Tibial nerve (tissue), 4 donors: ENCODE measurements around the gene HYDIN. TPM values are rescaled to one million over a fixed set of nuclear protein-coding genes. Genes with fewer than 3 reads are reported as not detected.
"Not testable (repeated sequence)": the region's sequence is repeated elsewhere in the genome, so short reads cannot be mapped to it uniquely, and the experiment has no call there.

ENCODE experiments used
- DNase-seq, 2 donors: peaks; one replicate each; pipeline ENCODE4 v3.0.0-alpha.2; 2019; ENCODE audit warnings: low spot score in 2 of 2
- H3K27ac ChIP-seq, 4 donors: fragments of 200-600 bp; sonication (generic) in 3 of 4; one replicate each; pipeline ENCODE4 v1.5.1; 2017 to 2019; ENCODE audit warnings: mild to moderate bottlenecking in 1 of 4
- H3K27me3 ChIP-seq, 2 donors: fragments of 200-600 bp; sonication (generic) in 1 of 2; one replicate each; pipeline versions ENCODE4 v1.5.1 to v1.6.0; 2017 to 2019
- H3K36me3 ChIP-seq, 3 donors: fragments of 200-600 bp; sonication (generic); one replicate each; pipeline ENCODE4 v1.5.1; 2018 to 2019
- H3K4me1 ChIP-seq, 4 donors: fragments of 200-600 bp; sonication (generic) in 3 of 4; one replicate each; pipeline ENCODE4 v1.5.1; 2017 to 2019
- H3K4me3 ChIP-seq, 4 donors: fragments of 200-600 bp; sonication (generic) in 3 of 4; one replicate each; pipeline ENCODE4 v1.5.1; 2017 to 2019; ENCODE audit warnings: mild to moderate bottlenecking in 1 of 4, moderate library complexity in 1 of 4
- H3K9me3 ChIP-seq, 4 donors: fragments of 200-600 bp; sonication (generic) in 3 of 4; one replicate each; pipeline ENCODE4 v1.5.1; 2017 to 2019
- WGBS, 2 donors: methylation state at CpG; one replicate each; pipeline ENCODE4 v1.1.5; 2018; 5-methylcytosine and 5-hydroxymethylcytosine counted together
- total RNA-seq, 4 donors: library from RNA; depleted of rRNA; stranded (reverse); fragments of >200 nt; gene quantifications; one replicate each; pipeline ENCODE4 v1.1.0, GENCODE V29; 2016

Gene HYDIN
- total RNA-seq, 4 donors from 2014 or later = 0.21 to 3.1 (median 0.91) TPM

DNA sequence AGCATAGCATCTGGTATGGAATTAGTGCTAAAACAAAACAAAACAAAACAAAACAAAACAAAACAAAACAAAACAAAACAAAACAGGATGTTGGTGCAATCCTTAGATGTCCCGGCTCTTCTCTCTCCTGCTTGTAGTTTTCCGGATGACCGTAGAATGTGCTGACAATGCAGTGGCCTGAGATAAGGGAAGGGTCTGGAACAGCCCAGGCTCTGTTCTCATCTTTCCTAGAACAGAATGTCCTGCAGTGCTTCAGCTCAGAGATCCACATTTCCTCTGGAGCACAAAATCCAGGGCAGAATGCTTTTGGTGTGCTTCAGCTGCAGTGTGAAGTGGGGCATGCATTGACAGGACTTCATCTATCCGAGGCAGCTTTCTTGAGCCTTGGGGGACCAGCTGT is 345.9 kb downstream of the HYDIN start:
- not testable (repeated sequence) for H3K36me3 ChIP-seq, H3K4me3 ChIP-seq, H3K27ac ChIP-seq, H3K27me3 ChIP-seq, DNase-seq, H3K4me1 ChIP-seq, H3K9me3 ChIP-seq
- WGBS, 2 donors = 74 to 89% methylated on average over 3 to 4 of the region's 4 CpGs

DNA sequence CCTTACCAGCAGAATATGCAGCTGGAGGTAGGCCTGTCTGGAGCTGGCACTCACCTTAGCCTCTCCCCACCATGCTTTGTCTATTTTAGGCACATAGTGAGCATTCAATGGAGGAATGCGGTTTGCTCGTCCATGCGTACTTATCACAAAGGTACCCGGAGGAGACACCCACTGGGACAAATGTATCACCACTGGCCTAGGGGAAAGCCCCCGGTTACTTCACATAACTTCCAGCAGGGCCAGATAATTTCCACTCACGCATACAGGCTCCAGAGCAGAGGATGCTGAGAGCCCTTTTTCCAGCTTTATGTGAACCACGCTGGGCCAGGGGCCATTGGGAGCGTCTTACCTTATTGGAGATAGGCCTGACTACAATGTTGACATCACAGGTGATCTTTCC is 348.2 kb downstream of the HYDIN start:
- 88% methylated on average over 6 of the region's 8 CpGs for WGBS, 2 donors

DNA sequence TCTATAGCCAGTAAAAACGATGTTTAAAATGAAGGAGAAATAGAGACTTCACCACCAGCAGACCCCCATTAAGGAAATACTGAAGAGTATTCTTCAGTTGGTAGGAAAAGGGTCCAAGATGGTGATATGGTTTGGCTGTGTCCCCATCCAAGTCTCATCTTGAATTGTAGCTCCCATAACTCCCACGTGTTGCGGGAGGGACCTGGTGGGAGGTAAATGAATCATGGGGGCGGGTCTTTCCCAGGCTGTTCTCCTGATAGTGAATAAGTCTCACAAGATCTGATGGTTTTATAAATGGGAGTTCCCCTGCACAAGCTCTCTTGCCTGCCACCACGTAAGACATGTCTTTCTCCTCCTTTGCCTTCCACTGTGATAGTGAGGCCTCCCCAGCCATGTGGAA is 352.6 kb downstream of the HYDIN start:
- not testable (repeated sequence) for H3K27ac ChIP-seq, H3K36me3 ChIP-seq, DNase-seq, H3K4me3 ChIP-seq, H3K4me1 ChIP-seq, H3K9me3 ChIP-seq, H3K27me3 ChIP-seq
- WGBS, 2 donors = 58 to 65% methylated on average over 4 to 5 of the region's 5 CpGs

More for the DNA sequence above, 348.2 kb downstream of the HYDIN start:
- H3K4me3 ChIP-seq, H3K9me3 ChIP-seq, H3K36me3 ChIP-seq, H3K27ac ChIP-seq, DNase-seq, H3K4me1 ChIP-seq, H3K27me3 ChIP-seq: not testable (repeated sequence)

DNA sequence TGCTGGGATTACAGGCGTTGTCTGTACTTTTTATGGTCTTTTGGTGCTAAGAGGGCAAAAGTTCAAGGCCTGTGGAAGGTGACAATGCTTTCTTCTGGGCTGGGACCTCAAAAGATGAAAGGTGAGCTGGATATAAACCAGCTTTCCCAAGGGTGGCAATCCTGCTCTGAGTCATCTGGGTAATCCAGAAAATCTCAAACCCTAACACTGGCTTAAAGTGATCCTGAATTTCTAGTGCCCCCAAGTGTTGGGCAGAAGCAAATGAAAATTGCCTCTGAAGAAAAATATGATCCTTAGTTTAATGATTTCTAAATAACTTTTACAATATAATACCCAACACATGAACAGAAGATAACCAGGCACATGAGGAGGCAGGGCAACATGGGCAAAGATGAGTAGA is 354.1 kb downstream of the HYDIN start:
- DNase-seq, H3K27ac ChIP-seq, H3K9me3 ChIP-seq, H3K4me1 ChIP-seq, H3K4me3 ChIP-seq, H3K27me3 ChIP-seq, H3K36me3 ChIP-seq: not testable (repeated sequence)
- no CpG with 5 or more reads among the region's 1 CpG for WGBS, 2 donors

DNA sequence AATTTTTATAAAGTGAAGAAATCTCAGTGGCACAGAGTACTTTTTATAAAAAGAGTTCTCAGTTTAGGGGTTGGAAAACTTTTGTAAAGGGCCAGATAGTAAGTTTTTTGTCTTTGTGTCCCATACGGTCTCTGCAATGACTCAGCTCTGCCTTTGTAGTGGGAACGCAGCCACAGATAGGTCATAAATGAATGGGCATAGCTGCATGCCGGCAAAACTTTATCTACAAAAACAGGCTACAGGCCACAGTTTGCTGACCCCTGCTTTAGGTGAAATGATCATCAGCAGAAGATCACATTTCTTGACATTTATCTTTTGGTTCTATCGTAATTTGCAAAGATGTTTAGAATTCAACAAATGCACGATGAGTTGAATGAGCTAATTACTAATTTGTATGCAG is 365.8 kb downstream of the HYDIN start:
- not testable (repeated sequence) for H3K36me3 ChIP-seq, H3K4me3 ChIP-seq, H3K27ac ChIP-seq, DNase-seq, H3K4me1 ChIP-seq, H3K27me3 ChIP-seq, H3K9me3 ChIP-seq
- WGBS, 2 donors = 52 to 60% methylated on average over 5 of the region's 5 CpGs

DNA sequence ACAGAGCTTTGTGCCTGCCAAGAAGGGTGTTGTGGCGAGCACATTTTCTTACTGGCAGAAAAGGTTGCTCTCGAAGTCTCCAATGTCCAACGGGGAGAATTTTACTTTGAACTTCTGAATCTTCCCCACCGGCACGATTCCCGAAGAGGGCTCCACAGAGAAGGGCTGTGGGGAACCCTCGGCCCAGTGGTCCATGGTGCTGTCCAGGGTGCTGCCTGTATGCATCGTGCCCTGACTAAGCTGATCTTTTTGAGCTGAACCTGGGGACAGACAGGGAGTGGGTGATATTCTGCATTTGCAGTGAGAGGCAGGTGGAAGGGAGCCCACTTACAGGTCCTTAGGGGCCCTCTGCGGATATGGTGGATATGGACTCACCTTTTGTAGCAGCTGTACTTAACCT is 368.5 kb downstream of the HYDIN start:
- WGBS, 2 donors = 46% methylated on average over 8 of the region's 9 CpGs; no CpG with 5 or more reads in 1 of the 2 donors
- DNase-seq, H3K27me3 ChIP-seq: not testable (repeated sequence)

DNA sequence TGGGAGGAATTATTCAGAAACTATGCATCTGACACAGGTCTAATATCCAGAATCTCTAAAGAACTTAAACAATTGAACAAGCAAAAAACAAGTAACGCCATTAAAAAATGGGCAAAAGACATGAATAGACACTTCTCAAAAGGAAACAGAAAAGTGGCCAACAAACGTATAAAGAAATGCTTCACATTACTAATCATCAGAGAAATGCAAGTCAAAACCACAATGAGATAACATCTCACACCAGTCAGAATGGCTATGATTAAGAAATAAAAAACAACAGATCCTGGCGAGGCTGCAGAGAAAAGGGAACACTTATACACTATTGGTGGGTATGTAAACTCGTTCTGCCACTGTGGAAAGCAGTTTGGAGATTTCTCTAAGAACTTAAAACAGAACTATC is 379.2 kb downstream of the HYDIN start:
- 58 to 61% methylated on average over 4 of the region's 4 CpGs for WGBS, 2 donors
- not testable (repeated sequence) for DNase-seq

More for the DNA sequence above, 368.5 kb downstream of the HYDIN start:
- not testable (repeated sequence) for H3K4me1 ChIP-seq, H3K27ac ChIP-seq, H3K4me3 ChIP-seq, H3K9me3 ChIP-seq, H3K36me3 ChIP-seq

DNA sequence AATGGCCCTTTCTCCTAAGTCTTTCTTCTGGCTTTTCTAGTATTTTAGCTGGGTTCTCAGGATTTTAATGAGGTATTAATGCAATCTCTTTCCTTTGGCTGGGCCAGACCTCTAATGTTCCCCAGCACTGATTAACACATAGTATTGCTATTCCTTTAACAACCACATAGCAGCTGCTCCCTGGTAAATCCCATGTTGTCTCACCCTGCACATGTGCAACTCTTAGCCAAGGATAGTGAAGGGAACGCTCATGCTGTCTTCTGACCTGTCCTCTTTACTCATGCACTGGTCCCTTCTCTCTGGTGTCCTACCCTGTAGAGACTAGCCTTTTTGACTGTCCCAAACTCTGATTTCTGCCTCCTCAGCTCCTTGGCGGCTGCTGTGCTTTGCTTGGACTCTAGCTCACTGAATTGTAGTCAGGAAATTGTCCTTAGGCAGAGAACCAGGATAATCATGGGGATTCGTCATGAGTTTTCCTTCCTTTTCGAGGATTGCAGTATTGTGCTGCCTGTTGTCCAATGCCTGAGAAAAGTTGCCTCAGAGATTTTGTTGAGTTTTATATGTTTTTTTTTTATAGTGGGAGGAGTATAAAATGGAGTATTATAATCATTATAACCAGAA is 406.9 kb downstream of the HYDIN start:
- H3K9me3 ChIP-seq, H3K36me3 ChIP-seq, H3K4me1 ChIP-seq, H3K27me3 ChIP-seq, H3K4me3 ChIP-seq, DNase-seq, H3K27ac ChIP-seq: not testable (repeated sequence)
- WGBS, 2 donors = 63 to 73% methylated on average over 3 of the region's 4 CpGs

More for the DNA sequence above, 379.2 kb downstream of the HYDIN start:
- H3K27ac ChIP-seq, H3K36me3 ChIP-seq, H3K9me3 ChIP-seq, H3K4me3 ChIP-seq, H3K27me3 ChIP-seq, H3K4me1 ChIP-seq: not testable (repeated sequence)

DNA sequence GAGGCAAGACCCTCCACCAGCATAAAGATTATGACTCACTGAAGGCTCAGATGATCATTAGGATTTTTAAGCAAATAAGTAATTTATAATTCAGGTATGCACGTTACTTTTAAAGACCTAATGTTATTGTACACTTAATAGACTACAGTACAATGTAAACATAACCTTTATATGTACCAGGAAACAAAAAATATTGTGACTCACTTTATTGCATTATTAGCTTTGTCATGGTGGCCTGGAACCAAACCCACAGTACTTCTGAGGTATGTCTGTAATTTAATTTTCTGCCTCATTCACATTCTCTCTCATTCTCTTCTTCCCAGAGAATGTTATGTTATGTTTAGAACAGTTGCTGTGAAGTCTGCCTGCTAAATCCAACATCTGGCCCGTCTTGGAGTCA is 407.8 kb downstream of the HYDIN start:
- H3K9me3 ChIP-seq, DNase-seq, H3K4me3 ChIP-seq, H3K27ac ChIP-seq, H3K27me3 ChIP-seq, H3K4me1 ChIP-seq, H3K36me3 ChIP-seq: not testable (repeated sequence)
- 36 to 56% methylated on average over 1 of the region's 2 CpGs for WGBS, 2 donors

DNA sequence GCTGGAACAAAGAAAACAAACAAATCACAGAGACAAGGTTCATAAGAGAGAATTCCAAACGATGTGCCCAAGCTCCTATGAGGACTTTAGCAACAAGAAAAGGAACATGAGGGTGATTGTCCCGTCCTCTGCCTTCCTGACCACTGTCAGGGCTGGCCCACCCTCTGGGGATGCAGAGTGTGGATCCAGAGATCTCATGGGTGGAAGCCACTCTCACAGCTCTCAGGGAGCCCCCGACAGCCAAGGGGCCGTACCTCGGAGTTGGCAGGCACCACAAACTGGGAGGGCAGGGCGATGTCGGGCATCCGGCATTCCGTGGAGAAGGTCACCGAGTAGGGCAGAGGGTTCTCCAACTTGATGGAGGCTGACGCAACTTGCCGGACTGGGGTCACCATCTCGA is 412.4 kb downstream of the HYDIN start:
- H3K4me3 ChIP-seq, H3K36me3 ChIP-seq, DNase-seq, H3K4me1 ChIP-seq, H3K27ac ChIP-seq, H3K27me3 ChIP-seq, H3K9me3 ChIP-seq: not testable (repeated sequence)
- WGBS, 2 donors = 65 to 78% methylated on average over 4 to 8 of the region's 13 CpGs
